IMR-90 (cell line): Measurements from ENCODE around the gene LRRFIP1. TPM values are rescaled to one million over a fixed set of nuclear protein-coding genes. Genes with fewer than 3 reads are reported as not detected.
A peak's percentile ranks its signal among the peaks of the same experiment; 100 is the strongest.

ENCODE experiments used
- ATAC-seq: fragments of 200-7000 bp; cut with Tn5 transposase; 2 replicates; pipeline ENCODE4 v1.9.1; 2020; ENCODE audit warnings: low read depth, mild to moderate bottlenecking, moderate library complexity
- BruUV-seq: library from RNA; stranded (reverse); fragments of 400-500 nt; replicated peaks from 2 replicates; lab custom pipeline; 2021; lab: Mats Ljungman, UMichigan
- CTCF ChIA-PET: fragments of 300-600 bp; formaldehyde crosslinking; extraction: SDS; loops from one replicate; lab custom pipeline; 2021; ENCODE audit warnings: antibody characterized with exemption; lab: Yijun Ruan, JAX
- POLR2A ChIA-PET: fragments of 300-600 bp; sonication (Branson Sonifier 250); formaldehyde crosslinking; loops from one replicate; lab custom pipeline; 2022; ENCODE audit warnings: antibody characterized with exemption; ENCODE audit not compliant: unreplicated experiment; lab: Charles Lee
- DNase-seq: peaks from one replicate; pipeline ENCODE4 v3.0.0; 2013
- H2AFZ ChIP-seq: replicated peaks from 2 replicates; pipeline ENCODE3; 2013; ENCODE audit warnings: low read length, mild to moderate bottlenecking; ENCODE audit not compliant: poor library complexity
- H2AK5ac ChIP-seq: 2 replicates; pipeline ENCODE4 v1.6.1; 2013; ENCODE audit warnings: low read depth, low read length, inconsistent platforms
- H2AK9ac ChIP-seq: replicated peaks from 2 replicates; pipeline ENCODE3; 2013; ENCODE audit warnings: mild to moderate bottlenecking, low read depth, low read length, moderate library complexity; ENCODE audit not compliant: poor library complexity
- H2BK120ac ChIP-seq: 2 replicates; pipeline ENCODE4 v1.6.1; 2013; ENCODE audit warnings: low read depth, low read length, inconsistent platforms
- H2BK15ac ChIP-seq: 3 replicates; pipeline ENCODE4 v1.6.1; 2013; ENCODE audit warnings: low read depth, low read length, inconsistent platforms
- H2BK20ac ChIP-seq: 2 replicates; pipeline ENCODE4 v1.6.1; 2013; ENCODE audit warnings: low read depth, mild to moderate bottlenecking, inconsistent platforms, low read length, moderate library complexity
- H2BK5ac ChIP-seq: 2 replicates; pipeline ENCODE4 v1.6.1; 2013; ENCODE audit warnings: mild to moderate bottlenecking, low read depth, low read length, inconsistent platforms; ENCODE audit not compliant: poor library complexity, severe bottlenecking
- H3K14ac ChIP-seq: replicated peaks from 2 replicates; pipeline ENCODE4 v1.6.1; 2013; ENCODE audit warnings: low read depth, low read length, inconsistent platforms
- H3K18ac ChIP-seq: 2 replicates; pipeline ENCODE4 v1.6.1; 2013; ENCODE audit warnings: low read depth, low read length, control low read depth
- H3K23ac ChIP-seq: 2 replicates; pipeline ENCODE4 v1.6.1; 2013; ENCODE audit warnings: low read depth, low read length, inconsistent platforms
- H3K27ac ChIP-seq: 2 replicates; pipeline ENCODE4 v1.5.1; 2013; ENCODE audit warnings: mild to moderate bottlenecking, control low read depth, low read length; ENCODE audit not compliant: insufficient read depth
- H3K27me3 ChIP-seq: 2 replicates; pipeline ENCODE4 v1.6.1; 2013; ENCODE audit warnings: low read length; ENCODE audit not compliant: control insufficient read depth, insufficient read depth
- H3K36me3 ChIP-seq: 2 replicates; pipeline ENCODE4 v1.6.1; 2013; ENCODE audit warnings: low read length, mixed read lengths; ENCODE audit not compliant: control insufficient read depth, insufficient read depth
- H3K4ac ChIP-seq: 2 replicates; pipeline ENCODE4 v1.6.1; 2013; ENCODE audit warnings: low read depth, low read length, inconsistent platforms
- H3K4me1 ChIP-seq: 2 replicates; pipeline ENCODE4 v1.6.1; 2013; ENCODE audit warnings: low read length, mixed read lengths; ENCODE audit not compliant: control insufficient read depth, insufficient read depth
- H3K4me2 ChIP-seq: 2 replicates; pipeline ENCODE4 v1.6.1; 2013; ENCODE audit warnings: low read depth, mild to moderate bottlenecking, control low read depth, low read length, moderate library complexity
- H3K4me3 ChIP-seq: 2 replicates; pipeline ENCODE4 v1.5.1; 2013; ENCODE audit warnings: low read depth, mild to moderate bottlenecking, control low read depth, low read length, moderate library complexity; ENCODE audit not compliant: insufficient read depth
- H3K56ac ChIP-seq: 2 replicates; pipeline ENCODE4 v1.6.1; 2013; ENCODE audit warnings: low read length, inconsistent platforms; ENCODE audit not compliant: insufficient read depth; ENCODE audit errors: extremely low read depth
- H3K79me1 ChIP-seq, 2 experiments: 2 replicates each; pipeline ENCODE4 v1.6.1; 2013; ENCODE audit warnings: low read length in 2 of 2, inconsistent platforms in 1 of 2, low read depth in 1 of 2
- H3K9ac ChIP-seq: 2 replicates; pipeline ENCODE4 v1.6.1; 2013; ENCODE audit warnings: low read depth, low read length, control low read depth
- H3K9me1 ChIP-seq: 2 replicates; pipeline ENCODE4 v1.6.1; 2013; ENCODE audit warnings: low read length, inconsistent platforms; ENCODE audit not compliant: insufficient read depth
- H3K9me3 ChIP-seq: 2 replicates; pipeline ENCODE4 v1.6.1; 2013; ENCODE audit warnings: low read length; ENCODE audit not compliant: control insufficient read depth, insufficient read depth
- H4K20me1 ChIP-seq: 2 replicates; pipeline ENCODE4 v1.6.1; 2013; ENCODE audit warnings: low read length, inconsistent platforms; ENCODE audit not compliant: insufficient read depth
- H4K5ac ChIP-seq: 2 replicates; pipeline ENCODE4 v1.6.1; 2013; ENCODE audit warnings: mild to moderate bottlenecking, low read depth, low read length, control low read depth
- H4K8ac ChIP-seq, 2 experiments: 2 replicates each; pipeline ENCODE4 v1.6.1; 2013; ENCODE audit warnings: low read depth in 2 of 2, low read length in 2 of 2, control low read depth in 1 of 2, inconsistent platforms in 1 of 2
- H4K91ac ChIP-seq: 2 replicates; pipeline ENCODE4 v1.6.1; 2013; ENCODE audit warnings: low read depth, low read length, inconsistent platforms; ENCODE audit not compliant: insufficient read depth
- CEBPB ChIP-seq: IDR thresholded peaks from 2 replicates; pipeline ENCODE4 v1.6.1; 2012; ENCODE audit warnings: low read depth, low read length, improper control_type of control experiment
- CTCF ChIP-seq: conservative IDR thresholded peaks from 2 replicates; pipeline ENCODE4 v1.5.1; 2012; ENCODE audit warnings: mild to moderate bottlenecking, low read depth, low read length, improper control_type of control experiment
- FOS ChIP-seq: fragments of 150-350 bp; IDR thresholded peaks from 2 replicates; pipeline ENCODE4 v1.6.1; 2016; ENCODE audit warnings: low read depth, low read length
- MAZ ChIP-seq: IDR thresholded peaks from 2 replicates; pipeline ENCODE4 v1.6.1; 2012; ENCODE audit warnings: low read depth, mild to moderate bottlenecking, low read length, improper control_type of control experiment, moderate library complexity, borderline replicate concordance
- MXI1 ChIP-seq: IDR thresholded peaks from 2 replicates; pipeline ENCODE4 v1.6.1; 2012; ENCODE audit warnings: low read depth, mild to moderate bottlenecking, low read length, moderate library complexity, borderline replicate concordance
- USF2 ChIP-seq: fragments of 150-350 bp; IDR thresholded peaks from 2 replicates; pipeline ENCODE4 v1.6.1; 2017; ENCODE audit warnings: mild to moderate bottlenecking, antibody characterized with exemption, low read length, low read depth
- WGBS, 2 experiments: methylation state at CpG; one replicate each; pipeline versions ENCODE4 v1.1.5 to v1.1.7; 2013; ENCODE audit warnings: missing lambda C conversion rate in 2 of 2; ENCODE audit not compliant: insufficient read length in 1 of 2; ENCODE audit errors: extremely low coverage in 2 of 2; 5-methylcytosine and 5-hydroxymethylcytosine counted together
- dilution Hi-C: fragments of 300-500 bp; cut with HindIII; formaldehyde crosslinking; loops from one replicate; pipeline ENCODE4 v1.14.3; 2018; ENCODE audit warnings: low sequenced_read_pairs; ENCODE audit not compliant: unreplicated experiment
- in situ Hi-C: fragments of 300-500 bp; cut with MboI; formaldehyde crosslinking; loops from 3 replicates; pipeline ENCODE4 v1.14.3; 2019; ENCODE audit warnings: low sequenced_read_pairs, inconsistent platforms, mixed read lengths
- intact Hi-C: fragments of 100-400 bp; cut with micrococcal nuclease; formaldehyde crosslinking; loops from 2 replicates; pipeline ENCODE4 v1.10.0; 2022
- polyA plus RNA-seq, 3 experiments: library from polyadenylated mRNA; depleted of rRNA; stranded (reverse); fragments of >200 nt; gene quantifications; 2 replicates each; pipeline ENCODE4 v1.2.3, GENCODE V29; 2012; ENCODE audit warnings: low replicate concordance in 1 of 3
- total RNA-seq: library from RNA; depleted of rRNA; stranded (reverse); fragments of >200 nt; gene quantifications from 2 replicates; pipeline ENCODE4 v1.2.3, GENCODE V29; 2012

LRRFIP1 gene
- total and polyA plus RNA-seq, 2 of the 4 experiments (the other 2 are of a cell fraction): 52.2 to 54.4 TPM

GRCh38 chr2:237700512-237701032 lies 73.2 kb downstream of the LRRFIP1 start (continued):
- no peak for TF ChIP-seq USF2

DNA sequence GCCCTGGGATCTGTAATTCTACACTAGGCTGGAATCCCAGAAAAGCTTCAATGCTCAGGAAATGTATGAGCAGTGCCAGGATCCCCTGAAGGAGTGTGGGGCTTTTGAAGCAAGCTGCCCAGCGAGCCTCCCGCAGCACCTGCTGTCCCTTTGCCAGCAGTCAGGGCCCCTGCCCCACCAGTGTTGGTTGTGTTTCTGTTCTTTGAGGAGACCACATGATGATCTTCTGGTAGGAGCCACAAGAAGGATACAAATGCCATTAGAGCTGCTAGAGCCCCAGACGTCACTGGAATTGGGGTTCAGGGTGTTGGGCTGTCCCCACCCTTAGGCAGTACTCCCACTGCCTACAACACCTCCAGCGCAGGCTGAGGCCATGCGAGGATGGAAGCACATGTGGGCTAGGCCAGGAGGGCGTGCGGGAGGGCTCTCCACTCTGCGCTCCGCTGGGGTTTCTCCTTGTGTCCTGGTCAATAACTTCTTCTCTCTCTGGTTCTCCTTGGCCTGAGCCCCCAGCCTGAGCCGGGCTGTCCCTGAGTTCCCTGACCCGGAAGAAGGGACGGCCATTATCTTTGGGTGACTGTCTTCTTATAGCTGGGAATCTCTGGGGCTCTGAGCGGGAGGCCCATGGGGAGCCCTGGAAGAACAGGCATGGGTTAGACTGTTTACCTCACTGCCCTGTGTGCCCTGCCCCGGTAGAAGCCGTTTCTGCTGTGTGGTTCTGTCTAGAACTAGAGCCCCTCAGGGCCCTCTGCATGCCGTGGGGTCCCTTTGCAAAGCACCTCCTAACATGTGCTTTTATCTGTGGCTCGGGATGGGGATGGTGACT lies 73.9 kb downstream of the LRRFIP1 start:
- POLR2A ChIA-PET: no interaction called here
- ATAC-seq (peak; percentile 18; the same call in 1 of the 2 replicates), DNase-seq (no peak)
- H2BK20ac ChIP-seq: no peak overlapping the region; the same call in 1 of the 2 replicates
- H3K27ac ChIP-seq: peak overlapping the region; percentile 62
- H4K5ac ChIP-seq: no peak overlapping the region; the same call in 1 of the 2 replicates
- peak overlapping the region; percentile 62; the same call in 1 of the 2 replicates for H4K91ac ChIP-seq
- H2AK5ac ChIP-seq: peak overlapping the region; percentile 86
- no peaks in the 10 kb centered on the region for H3K9me3 ChIP-seq
- peaks cover 10 to 93% of the 10 kb centered on the region in 2 experiments; a peak in 3 of 4 replicates for H3K79me1 ChIP-seq
- peak overlapping the region in 1 of 2 experiments; percentile 88; a peak in 1 of 4 replicates for H4K8ac ChIP-seq
- H3K9me1 ChIP-seq: peaks cover 47% of the 10 kb centered on the region
- no peaks in the 10 kb centered on the region for H3K36me3 ChIP-seq
- H3K4me1 ChIP-seq: peaks cover 65% of the 10 kb centered on the region
- peak overlapping the region; percentile 9 for H2AFZ ChIP-seq
- no peak overlapping the region; the same call in 1 of the 2 replicates for H3K4me2 ChIP-seq
- peak overlapping the region; percentile 42 for H2AK9ac ChIP-seq
- peak overlapping the region; percentile 62 for H2BK5ac ChIP-seq
- no peak overlapping the region for H3K56ac ChIP-seq
- intact Hi-C loops (no loop called here), dilution Hi-C loops (no loop called here), in situ Hi-C loops (no loop called here)
- H3K14ac ChIP-seq: peak overlapping the region; percentile 48; the same call in 1 of the 2 replicates
- TF ChIP-seq MXI1: no peak
- no peak for TF ChIP-seq CTCF
- no peak for TF ChIP-seq FOS
- no peak for TF ChIP-seq MAZ
- no peak for TF ChIP-seq CEBPB
- H3K18ac ChIP-seq: peak overlapping the region; percentile 52
- peak overlapping the region; percentile 45; the same call in 1 of the 2 replicates for H3K4ac ChIP-seq
- H3K9ac ChIP-seq: peak overlapping the region; percentile 24
- no TSS peak for BruUV-seq
- CTCF ChIA-PET: interaction anchor here (0.8 kb wide), 1 partner anchor 31 kb away, joined by 3 read pairs; no protein-coding TSS in a partner anchor
- H3K27me3 ChIP-seq: no peaks in the 10 kb centered on the region
- H4K20me1 ChIP-seq: peaks cover 97% of the 10 kb centered on the region
- H2BK120ac ChIP-seq: peak overlapping the region; percentile 64; the same call in 1 of the 2 replicates
- H3K4me3 ChIP-seq: no peak overlapping the region
- 90% methylated on average over 4 of the region's 17 CpGs; no CpG with 5 or more reads in 1 of the 2 experiments for WGBS, 2 experiments
- H3K23ac ChIP-seq: peak overlapping the region; percentile 74; the same call in 1 of the 2 replicates
- peak overlapping the region; percentile 5; the same call in 1 of the 3 replicates for H2BK15ac ChIP-seq
